Stimulated activated CD8-positive, alpha-beta memory T cell treated with anti-CD3 and anti-CD28 coated beads, Interleukin-15, amount 100 ng/mL, for 24 hours (primary cell): Measurements from ENCODE around the gene RBFOX2.

Experiments used
- DNase-seq: peaks from one replicate; pipeline ENCODE4 v3.0.0-alpha.2; 2020; ENCODE audit warnings: low read depth

The RBFOX2 gene

DNA sequence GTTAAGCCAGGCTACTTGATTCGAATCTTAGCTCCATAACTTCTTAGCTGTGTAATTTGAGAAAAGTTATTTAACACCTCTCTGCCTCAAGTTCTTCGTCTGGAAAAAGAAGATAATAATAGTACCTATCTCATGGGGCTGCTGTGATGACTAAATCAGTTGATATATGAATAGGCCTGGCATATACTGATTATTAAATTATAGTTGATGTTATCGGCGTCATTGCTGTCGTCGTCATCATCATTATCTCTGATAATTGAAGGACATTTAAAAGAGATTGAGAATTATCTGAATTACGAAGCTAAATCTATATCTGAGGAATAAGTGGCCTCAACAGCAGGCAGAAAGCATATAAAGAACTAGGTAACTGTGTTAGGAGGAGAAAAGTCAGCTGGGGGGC lies 165.9 kb downstream of the RBFOX2 start:
- DNase-seq: no peak

DNA sequence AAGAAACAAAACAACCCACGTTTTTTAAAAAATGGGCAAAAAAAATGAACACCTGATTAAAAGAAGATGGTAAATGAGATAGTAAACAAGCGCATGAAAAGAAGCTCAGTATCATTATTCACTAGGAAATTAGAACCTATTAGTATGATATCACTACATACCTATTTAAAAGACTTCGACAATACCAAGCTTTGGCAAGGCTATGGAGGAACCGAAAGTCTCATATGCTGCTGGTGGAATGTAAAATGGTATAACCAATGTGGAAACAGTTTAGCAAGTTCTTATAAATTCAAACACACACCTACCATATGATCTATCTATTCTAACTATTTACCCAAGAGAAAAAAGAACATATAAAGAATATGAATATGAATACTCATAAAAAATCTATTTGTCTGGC lies 167.2 kb downstream of the RBFOX2 start:
- no peak for DNase-seq

DNA sequence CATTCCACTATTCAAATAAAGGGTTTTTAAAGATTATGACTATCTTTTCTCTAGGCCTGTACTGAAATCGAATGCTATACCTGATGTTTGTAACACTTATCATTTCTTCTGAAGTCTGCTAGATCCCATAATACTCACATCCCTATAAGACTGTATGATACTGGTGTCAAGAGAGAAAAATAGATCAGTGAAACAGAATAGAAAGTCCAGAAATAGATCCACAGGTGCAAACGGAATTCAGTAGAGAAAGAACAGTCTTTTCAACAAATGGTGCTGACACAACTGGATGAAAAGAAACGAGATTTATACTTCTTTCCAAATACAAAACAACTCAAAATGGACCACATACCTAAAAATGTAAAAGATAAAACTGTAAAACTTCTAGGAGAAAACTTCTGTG lies 167.8 kb downstream of the RBFOX2 start:
- no peak for DNase-seq

- DNase-seq: no peak
These were observed 168.4 kb downstream of the RBFOX2 start for GRCh38 chr22:35860087-35860733.

DNA sequence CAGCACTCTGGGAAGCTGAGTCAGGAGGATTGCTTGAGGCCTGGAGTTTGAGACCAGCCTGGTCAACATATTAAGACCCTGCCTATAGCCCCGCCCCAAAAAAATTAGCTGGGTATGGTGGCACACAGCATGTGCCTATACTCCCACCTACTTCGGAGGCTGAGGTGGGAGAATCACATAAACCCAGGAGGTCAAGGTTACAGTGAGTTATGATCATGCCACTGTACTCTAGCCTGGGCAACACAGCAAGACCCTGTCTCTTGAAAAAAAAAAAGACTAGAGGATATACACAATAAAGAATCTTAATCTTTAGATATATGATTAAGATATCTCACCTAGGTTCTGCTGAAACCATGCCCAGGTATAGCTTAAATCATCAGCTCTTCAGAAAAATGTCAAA lies 174.3 kb downstream of the RBFOX2 start:
- no peak for DNase-seq

- no peak for DNase-seq
These were observed 176.5 kb downstream of the RBFOX2 start for GRCh38 chr22:35852076-35852475.

DNA sequence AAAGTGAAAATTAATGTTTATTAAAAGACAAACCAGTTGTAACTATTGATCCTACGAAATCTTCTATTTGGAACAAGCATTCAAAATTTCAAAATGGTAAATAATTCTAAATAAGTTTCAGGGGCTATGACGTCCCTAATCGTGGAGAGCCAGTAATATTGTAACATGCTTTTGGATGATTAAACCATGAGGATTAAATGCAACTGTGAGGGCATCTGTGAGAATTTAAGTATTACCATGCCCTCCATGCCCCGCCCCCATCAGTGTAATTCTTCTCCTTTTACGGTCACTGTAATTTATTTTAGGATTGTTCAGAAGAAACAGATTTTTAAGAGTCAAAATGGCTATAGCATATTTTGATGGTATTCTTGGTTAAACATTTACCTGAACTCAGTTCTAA lies 177.8 kb downstream of the RBFOX2 start:
- DNase-seq: no peak

GRCh38 chr22:35846804-35847203 lies 181.8 kb downstream of the RBFOX2 start:
- no peak for DNase-seq

GRCh38 chr22:35844886-35845285 lies 183.7 kb downstream of the RBFOX2 start:
- no peak for DNase-seq

GRCh38 chr22:35842954-35843353 lies 185.7 kb downstream of the RBFOX2 start:
- DNase-seq: no peak

DNA sequence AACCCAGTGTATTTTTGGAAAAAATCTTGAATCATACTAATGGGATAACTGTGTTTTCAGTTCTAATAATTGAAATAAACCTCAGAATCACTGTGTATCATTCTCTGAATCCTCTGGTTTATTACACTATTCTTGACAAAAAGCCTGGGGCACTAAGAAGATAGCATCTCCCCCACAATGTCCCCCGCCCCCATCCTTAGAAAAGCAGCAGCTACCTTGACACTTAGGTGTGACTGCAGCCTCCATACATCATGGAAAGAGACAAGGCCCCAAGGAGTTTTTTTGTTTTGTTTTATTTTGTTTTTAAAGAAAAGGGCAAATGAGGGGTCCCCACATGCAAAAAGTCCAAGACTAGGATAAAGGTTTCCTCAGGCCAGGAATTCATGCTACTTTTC lies 186.1 kb downstream of the RBFOX2 start:
- DNase-seq: no peak

- DNase-seq: no peak
These were observed 186.6 kb downstream of the RBFOX2 start for GRCh38 chr22:35841907-35842518.

DNA sequence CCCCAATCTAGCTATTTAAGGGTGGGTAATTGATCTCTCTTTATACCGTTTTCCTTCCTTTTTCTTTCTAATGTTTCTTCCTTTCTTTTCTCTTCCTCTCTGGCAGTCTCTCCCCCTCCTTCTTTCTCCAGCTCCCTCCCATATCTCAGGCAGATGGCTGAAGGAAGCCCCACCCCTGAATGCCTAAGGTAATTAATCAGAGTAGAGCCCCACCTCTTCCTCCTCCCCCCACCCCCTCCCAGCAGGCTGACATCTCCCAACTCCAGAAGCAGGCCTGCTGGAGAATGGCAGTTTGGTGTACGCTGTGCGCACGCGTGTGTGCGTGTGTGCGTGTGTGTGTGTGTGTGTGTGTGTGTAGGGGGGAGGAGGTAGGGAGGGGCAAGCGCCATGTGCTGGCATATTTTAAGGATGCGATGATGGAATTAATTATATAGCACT lies 188.3 kb downstream of the RBFOX2 start:
- DNase-seq: no peak

- DNase-seq: no peak
These were observed 188.8 kb downstream of the RBFOX2 start for GRCh38 chr22:35839841-35840301.

GRCh38 chr22:35838855-35839576 lies 189.6 kb downstream of the RBFOX2 start:
- no peak for DNase-seq

DNA sequence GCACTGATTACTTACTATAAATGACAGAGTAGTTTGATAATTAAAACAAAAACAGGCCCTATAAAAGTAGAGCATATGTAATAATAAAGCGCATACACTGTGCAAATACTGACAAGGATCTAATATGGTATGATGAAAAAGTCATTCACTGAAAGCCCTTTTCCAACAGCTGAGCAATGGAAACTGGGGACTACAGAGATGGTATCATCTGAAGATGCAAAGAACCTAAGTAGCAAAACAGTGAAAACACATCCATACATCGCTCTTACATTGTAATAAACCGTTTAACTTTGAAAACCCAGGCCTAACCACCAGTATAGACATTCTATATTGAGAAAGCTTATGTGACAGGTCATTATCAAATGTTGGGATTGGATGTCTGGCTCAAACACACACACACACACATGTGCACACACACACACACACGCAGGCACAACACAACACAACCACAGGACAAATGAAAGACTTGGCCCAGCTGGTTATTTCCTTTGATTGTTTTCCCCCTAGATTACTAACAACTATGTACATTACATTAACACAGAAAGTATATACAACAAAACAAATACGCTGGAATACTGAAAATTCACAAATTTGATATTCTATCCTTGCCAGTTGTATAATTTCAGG lies 191.4 kb downstream of the RBFOX2 start:
- no peak for DNase-seq

- no peak for DNase-seq
These were observed 192.5 kb downstream of the RBFOX2 start for GRCh38 chr22:35835998-35836691.

- no peak for DNase-seq
These were observed 193.2 kb downstream of the RBFOX2 start for GRCh38 chr22:35835267-35835997.

- DNase-seq: no peak
These were observed 194.6 kb downstream of the RBFOX2 start for GRCh38 chr22:35834061-35834460.

DNA sequence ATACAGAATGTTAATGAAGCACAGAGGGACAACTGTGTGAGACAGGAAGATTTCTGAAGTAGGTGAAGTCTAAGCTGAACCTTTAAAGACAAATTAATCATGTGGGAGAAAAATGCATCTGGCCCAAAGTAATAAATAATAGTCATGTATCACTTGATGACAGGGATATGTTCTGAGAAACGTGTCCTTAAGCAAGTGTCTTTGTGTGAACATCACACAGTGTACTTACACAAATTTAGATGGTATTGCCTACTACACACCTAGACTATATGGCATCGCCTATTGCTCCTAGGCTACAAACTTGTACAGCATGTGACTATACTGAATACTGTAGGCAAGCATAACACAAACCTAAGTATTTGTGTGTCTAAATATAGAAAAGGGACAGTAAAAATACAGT lies 198.3 kb downstream of the RBFOX2 start:
- no peak for DNase-seq

DNA sequence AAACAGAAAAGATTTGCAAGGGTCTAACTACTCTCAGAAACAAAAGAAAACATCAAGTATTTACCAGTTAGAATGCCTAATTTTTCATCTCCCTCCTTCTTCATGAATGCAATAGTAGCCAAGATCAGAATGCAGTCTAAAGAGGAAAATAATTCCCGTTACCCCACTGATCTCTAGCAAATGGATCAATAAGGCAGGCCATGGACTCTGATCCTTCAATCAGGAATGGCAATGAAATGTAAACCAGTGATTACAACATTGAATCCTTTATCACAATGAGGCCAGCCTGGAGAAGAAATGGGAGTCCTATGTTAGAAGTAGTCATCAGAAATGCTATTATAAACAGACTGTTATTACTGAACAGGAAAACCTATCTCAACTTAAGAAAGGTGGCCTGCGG lies 204.4 kb downstream of the RBFOX2 start:
- no peak for DNase-seq

GRCh38 chr22:35821654-35822053 lies 207.0 kb downstream of the RBFOX2 start:
- no peak for DNase-seq
